22Rv1 (cell line): Measurements from ENCODE around the gene SAMD7.

Experiments used
- H3K27ac ChIP-seq: fragments of 450-650 bp; 2 replicates; pipeline ENCODE4 v1.5.1; 2017
- CTCF ChIP-seq: fragments of 450-650 bp; IDR thresholded peaks from 2 replicates; pipeline ENCODE4 v1.5.1; 2017; ENCODE audit warnings: mild to moderate bottlenecking
- ZFX ChIP-seq: fragments of 450-650 bp; IDR thresholded peaks from 2 replicates; pipeline ENCODE4 v1.6.1; 2017; ENCODE audit warnings: antibody characterized with exemption, borderline replicate concordance

SAMD7 gene

GRCh38 chr3:169931747-169932520 lies 20.6 kb downstream of the SAMD7 start:
- H3K27ac ChIP-seq: no peak overlapping the region

GRCh38 chr3:169939320-169939719 lies 27.9 kb downstream of the SAMD7 start:
- no peak for TF ChIP-seq ZFX
- no peak for TF ChIP-seq CTCF
- no peak overlapping the region for H3K27ac ChIP-seq

More at GRCh38 chr3:169931747-169932520, 20.6 kb downstream of the SAMD7 start:
- TF ChIP-seq ZFX: no peak
- TF ChIP-seq CTCF: no peak

GRCh38 chr3:169939751-169940150 lies 28.4 kb downstream of the SAMD7 start:
- H3K27ac ChIP-seq: no peak overlapping the region
- no peak for TF ChIP-seq ZFX
- TF ChIP-seq CTCF: no peak

GRCh38 chr3:169940470-169941181 lies 29.3 kb downstream of the SAMD7 start:
- H3K27ac ChIP-seq: no peak overlapping the region
- TF ChIP-seq CTCF (no peak), ZFX (no peak)

- TF ChIP-seq CTCF: no peak
- no peak overlapping the region for H3K27ac ChIP-seq
Measured at GRCh38 chr3:169945313-169945712, 33.9 kb downstream of the SAMD7 start.

GRCh38 chr3:169946336-169946735 lies 35.0 kb downstream of the SAMD7 start:
- no peak for TF ChIP-seq ZFX
- H3K27ac ChIP-seq: no peak overlapping the region

- TF ChIP-seq CTCF (no peak), ZFX (no peak)
- no peak overlapping the region for H3K27ac ChIP-seq
Measured at GRCh38 chr3:169948559-169949448, 37.4 kb downstream of the SAMD7 start.
